Activated T-helper 9 cell treated with anti-CD3 and anti-CD28 coated beads, Interleukin-2, amount 50 U/mL, for 16 hours (primary cell): ENCODE measurements around the gene AKT2.
"Not testable (repeated sequence)": the region's sequence is repeated elsewhere in the genome, so short reads cannot be mapped to it uniquely, and the experiment has no call there.

ENCODE experiments used
- DNase-seq: peaks from one replicate; pipeline ENCODE4 v3.0.0-alpha.2; 2020; ENCODE audit warnings: low read depth

Gene AKT2

GRCh38 chr19:40284501-40285352, at the start of gene AKT2:
TSS of gene AKT2 (minus strand) at chr19:40285345. CDS start at chr19:40265267, 20,078 bp downstream.
- DNase-seq, result peak; percentile 61

DNA sequence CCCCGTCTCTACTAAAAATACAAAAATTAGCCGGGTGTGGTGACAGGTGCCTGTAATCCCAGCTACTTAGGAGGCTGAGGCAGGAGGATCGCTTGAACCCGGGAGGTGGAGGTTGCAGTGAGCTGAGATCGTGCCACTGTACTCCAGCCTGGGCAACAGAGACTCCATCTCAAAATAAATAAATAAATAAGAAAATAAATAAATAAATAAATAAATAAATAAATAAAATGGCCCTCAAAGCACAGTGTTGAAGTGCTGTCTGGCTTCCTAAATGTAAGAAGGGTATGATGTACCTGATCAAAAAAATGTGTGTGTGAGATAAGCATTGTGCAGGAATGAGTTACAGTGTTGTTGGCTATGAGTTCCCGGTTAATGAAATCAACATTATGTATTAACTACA, 47.9 kb upstream of the AKT2 start:
- DNase-seq, result not testable (repeated sequence)

DNA sequence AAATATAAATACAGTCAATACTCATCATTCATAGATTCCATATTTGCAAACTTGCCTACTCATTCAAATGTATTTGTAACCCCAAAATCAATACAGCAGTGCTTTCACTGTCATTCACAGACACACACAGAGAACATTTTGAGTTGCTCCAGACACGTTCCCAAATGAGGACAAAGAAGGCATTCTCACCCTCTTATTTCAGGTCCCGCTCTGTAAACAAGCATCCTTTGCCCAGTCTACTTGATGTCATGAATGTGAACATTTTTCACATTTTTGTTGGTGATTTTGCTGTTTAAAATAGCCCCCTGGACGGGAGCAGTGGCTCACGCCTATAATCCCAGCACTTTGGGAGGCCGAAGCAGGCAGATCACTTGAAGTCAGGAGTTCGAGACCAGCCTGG, 47.5 kb upstream of the AKT2 start:
- no peak for DNase-seq

DNA sequence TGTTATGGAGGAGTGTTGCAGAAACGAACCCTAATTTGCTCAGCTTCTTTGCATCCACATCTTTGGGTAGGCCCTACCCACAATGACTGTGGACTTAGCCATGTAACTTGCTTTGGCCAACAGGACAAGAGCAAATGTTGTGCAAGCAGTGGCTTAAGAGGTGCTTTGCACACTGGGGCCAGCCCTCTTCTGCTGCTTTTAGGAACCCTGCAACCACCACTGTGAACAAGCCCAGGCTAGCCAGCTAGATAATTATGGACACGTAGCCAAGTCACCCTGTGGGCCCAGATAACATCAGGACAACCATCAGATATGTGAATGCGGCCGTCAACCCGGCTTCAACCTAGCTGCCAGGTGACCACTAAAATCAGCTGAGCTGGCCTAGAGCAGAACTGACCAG, 45.9 kb upstream of the AKT2 start:
- DNase-seq, result no peak

DNA sequence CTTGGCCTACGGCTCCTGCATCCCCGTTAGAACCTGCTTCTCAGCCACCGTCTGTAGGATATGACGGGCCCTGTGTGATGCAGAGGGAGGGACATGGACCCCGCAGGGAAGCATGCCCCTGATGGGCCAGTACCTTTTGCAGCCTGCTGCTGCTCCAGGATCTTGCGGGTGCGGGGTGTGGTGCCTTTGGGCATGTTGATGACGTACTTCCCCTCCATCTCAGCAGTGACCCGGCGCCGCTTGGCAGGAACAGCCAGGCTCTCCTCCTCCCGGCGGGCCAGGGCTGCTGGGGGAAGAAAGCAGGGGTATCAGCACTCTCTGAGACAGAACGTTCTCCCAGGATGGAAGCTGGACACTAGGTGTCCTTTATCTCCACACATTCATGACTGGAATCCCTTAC, 41.1 kb upstream of the AKT2 start:
- DNase-seq, result no peak

GRCh38 chr19:40323705-40324104, 38.6 kb upstream of the AKT2 start:
- DNase-seq, result no peak

- DNase-seq, result no peak
Measured at GRCh38 chr19:40322951-40323615, 37.9 kb upstream of the AKT2 start.

- no peak for DNase-seq
Measured at GRCh38 chr19:40322271-40322610, 37.1 kb upstream of the AKT2 start.

DNA sequence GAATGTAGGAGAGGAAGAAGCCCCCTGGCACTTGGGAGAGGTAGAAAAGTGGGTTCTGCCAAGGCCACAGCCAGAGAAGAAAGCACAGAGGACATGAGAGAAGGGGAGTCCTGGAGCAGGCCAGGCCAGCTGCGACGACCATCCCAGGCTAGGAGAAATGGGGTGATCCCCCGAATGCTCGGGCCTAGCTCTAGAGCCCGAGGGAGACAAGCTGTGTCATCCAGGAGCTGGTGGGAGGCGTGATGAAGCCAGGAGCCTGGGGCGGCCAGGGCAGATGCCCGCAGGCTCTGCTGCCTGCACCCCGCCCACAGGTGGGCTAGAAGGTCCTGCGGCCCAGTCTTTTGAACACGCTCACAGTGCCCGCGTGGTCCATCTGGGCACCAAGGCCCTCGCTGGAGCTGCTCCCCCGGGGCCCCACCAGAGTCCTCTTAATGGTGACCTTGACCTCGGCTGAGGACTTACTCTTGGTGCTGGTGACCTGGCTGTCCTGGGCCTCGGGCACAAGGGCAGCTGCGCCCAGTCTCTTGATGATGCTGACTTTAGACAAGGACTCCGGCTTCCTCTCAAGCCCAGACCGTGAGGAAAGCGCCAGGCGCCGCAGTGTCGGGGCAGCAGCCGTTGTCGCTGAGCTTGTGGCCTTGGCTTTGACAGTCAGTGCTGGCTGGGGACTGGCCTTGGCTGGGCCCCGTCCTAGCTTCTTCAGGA, 36.6 kb upstream of the AKT2 start:
- no peak for DNase-seq

DNA sequence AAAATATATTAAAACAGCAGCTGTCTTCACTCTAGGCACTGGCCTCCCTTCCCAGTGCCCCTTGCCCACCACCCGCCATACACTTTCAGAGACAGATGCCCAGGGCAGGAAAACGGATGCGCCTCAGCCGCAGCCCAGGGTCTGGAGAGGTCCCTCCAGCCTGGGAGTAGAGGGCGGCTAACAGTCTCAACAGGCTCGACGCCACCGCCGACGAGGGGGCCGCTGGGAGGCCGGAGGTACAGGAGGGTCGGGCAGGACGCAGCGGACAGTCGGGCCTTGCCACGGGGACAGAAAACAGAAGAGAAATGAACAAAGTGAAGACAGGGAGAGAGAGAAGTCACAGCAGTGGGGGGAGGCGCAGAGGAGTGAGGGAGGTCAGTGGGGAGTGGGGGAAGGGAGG, 35.9 kb upstream of the AKT2 start:
- DNase-seq, result no peak

DNA sequence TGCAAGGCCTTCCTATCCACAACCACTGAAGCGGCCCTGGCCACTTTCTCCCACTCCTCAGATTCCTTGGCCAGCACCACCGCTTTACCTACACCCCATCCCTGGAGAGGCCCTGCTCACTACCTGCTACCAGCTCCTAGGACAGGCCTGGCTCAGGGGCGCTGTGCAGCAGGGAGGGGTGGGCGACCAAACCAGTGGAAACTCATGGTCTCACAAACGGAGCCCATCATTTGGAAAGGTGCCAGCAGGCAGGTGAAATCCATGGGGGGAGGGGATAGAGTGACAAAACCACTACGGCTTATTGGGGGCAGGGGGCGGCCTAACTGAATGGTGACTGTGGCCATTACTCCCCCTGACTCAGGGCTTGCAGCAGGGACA, 35.4 kb upstream of the AKT2 start:
- DNase-seq, result no peak

DNA sequence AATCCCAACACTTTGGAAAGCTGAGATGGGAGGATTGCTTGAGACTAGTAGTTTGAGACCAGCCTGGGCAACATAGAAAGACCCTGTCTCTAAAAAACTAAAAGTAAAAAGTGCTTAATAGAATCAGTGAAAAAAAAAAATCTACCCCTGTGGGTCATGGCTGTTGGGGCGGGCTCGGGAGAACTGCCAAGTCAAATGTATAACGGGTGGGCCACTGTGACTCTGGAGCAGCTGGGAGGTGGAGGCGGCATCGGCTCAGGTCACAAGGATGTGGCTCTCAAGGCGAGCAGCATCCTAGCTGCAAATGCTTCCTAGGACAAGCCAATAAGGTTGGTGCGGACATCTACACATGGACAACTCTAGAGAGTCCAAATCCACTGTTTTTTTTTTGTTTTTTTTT, 32.2 kb upstream of the AKT2 start:
- no peak for DNase-seq

DNA sequence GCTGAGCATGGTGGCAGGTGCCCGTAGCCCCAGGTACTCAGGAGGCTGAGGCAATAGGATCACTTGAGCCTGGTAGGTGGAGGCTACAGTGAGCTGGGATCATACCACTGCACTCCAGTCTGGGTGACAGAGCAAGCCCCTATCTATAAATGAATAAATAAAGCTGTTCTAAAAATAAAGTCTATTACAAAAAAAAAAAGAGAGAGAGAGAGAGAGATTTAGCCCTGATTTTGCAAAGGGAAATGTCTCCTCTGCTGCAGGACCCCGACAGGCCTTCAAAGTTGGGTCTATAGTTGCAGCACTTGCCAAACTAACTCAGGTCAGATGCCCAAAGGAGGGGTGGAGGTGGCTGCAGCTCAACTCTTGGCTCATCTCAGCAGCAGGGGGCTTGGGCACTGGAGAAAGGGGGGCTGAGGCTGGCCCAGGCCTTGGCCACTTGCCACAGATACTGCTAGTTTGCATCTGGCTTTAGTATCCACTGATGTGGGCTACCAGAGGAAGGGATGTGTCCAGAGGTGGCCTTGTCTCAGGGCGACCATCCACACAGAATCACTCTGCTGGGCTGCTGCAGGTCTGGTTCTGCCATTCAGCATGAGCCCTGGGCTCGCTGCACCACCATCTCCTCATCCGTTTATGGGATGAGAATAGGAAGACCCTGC, 30.8 kb upstream of the AKT2 start:
- DNase-seq, result no peak

- DNase-seq, result no peak
Measured at GRCh38 chr19:40314656-40315055, 29.5 kb upstream of the AKT2 start.

- no peak for DNase-seq
Measured at GRCh38 chr19:40313229-40313983, 28.3 kb upstream of the AKT2 start.

GRCh38 chr19:40312533-40312932, 27.4 kb upstream of the AKT2 start:
- DNase-seq, result no peak

GRCh38 chr19:40309666-40310065, 24.5 kb upstream of the AKT2 start:
- no peak for DNase-seq

DNA sequence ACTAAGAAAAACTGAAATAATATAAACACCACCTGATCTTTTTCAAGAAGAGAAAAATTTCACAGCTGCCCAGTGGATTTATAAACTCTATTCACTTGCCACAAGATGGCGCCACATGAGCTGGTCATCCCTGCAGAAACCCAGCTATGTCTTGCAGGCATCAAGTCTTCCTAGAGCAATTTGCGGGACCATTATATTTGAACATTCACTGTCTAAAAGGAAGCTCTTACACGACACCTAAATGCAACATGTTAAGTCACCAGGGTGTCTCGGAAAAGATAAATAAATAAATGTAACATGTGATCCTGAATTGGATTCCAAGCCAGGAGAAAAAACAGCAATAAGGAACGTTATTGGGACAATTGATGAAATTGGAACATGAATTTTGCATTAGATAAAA, 20.3 kb upstream of the AKT2 start:
- DNase-seq, result peak; percentile 52

DNA sequence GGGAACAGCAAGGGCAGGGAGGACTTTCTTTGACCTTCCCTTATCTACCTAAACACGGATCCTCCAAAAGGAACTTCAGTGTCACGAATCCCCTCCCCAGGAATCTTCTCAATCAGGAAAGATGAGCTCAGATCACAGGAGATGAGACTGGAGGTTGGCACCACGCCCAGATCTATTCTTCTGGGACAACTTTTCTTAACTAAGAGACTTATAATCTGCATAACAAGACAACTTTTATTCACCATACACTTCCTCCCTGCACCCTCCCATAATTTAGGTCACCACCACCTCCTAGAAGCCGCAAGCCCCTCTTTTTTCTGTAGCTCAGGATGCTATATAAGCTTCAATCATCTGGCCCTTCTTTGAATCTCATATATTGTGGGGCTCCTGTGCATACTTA, 19.2 kb upstream of the AKT2 start:
- DNase-seq, result no peak

- DNase-seq, result no peak
Measured at GRCh38 chr19:40303765-40304164, 18.6 kb upstream of the AKT2 start.

- no peak for DNase-seq
Measured at GRCh38 chr19:40302224-40303011, 17.3 kb upstream of the AKT2 start.
